Renal cortex interstitium (tissue), 15 donors: ENCODE data around the gene SVOP. TPM values are rescaled to one million over a fixed set of nuclear protein-coding genes. Genes with fewer than 3 reads are reported as not detected.
"Not testable (repeated sequence)": the region's sequence is repeated elsewhere in the genome, so short reads cannot be mapped to it uniquely, and the experiment has no call there.

Experiments
- DNase-seq, 11 donors: peaks; one replicate each; pipeline ENCODE4 v3.0.0-alpha.2; 2013; ENCODE audit warnings: low read depth in 9 of 11, low spot score in 4 of 11; ENCODE audit errors: extremely low read depth in 1 of 11
- long read RNA-seq, 16 experiments: transcript quantifications; one replicate each; lab custom pipeline, GENCODE V29; 2026
- polyA plus RNA-seq, 3 donors: library from polyadenylated mRNA; unstranded; fragments of 120-200 nt; gene quantifications; one replicate each; pipeline ENCODE4 v1.2.1, GENCODE V29; 2013; ENCODE audit not compliant: insufficient read length in 3 of 3

SVOP gene, protein sequence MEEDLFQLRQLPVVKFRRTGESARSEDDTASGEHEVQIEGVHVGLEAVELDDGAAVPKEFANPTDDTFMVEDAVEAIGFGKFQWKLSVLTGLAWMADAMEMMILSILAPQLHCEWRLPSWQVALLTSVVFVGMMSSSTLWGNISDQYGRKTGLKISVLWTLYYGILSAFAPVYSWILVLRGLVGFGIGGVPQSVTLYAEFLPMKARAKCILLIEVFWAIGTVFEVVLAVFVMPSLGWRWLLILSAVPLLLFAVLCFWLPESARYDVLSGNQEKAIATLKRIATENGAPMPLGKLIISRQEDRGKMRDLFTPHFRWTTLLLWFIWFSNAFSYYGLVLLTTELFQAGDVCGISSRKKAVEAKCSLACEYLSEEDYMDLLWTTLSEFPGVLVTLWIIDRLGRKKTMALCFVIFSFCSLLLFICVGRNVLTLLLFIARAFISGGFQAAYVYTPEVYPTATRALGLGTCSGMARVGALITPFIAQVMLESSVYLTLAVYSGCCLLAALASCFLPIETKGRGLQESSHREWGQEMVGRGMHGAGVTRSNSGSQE
- under 1 TPM; 0.09 to 0.11 (median 0.10) TPM for polyA plus RNA-seq
- long read RNA-seq, donor 1: 0 reads
- long read RNA-seq, donor 2: 0 reads
- long read RNA-seq, donor 3: 0 reads
- long read RNA-seq, donor 4: 0 reads
- long read RNA-seq, donor 5: 0 reads
- long read RNA-seq, donor 6: 0 reads
- long read RNA-seq, donor 7: 0 reads
- long read RNA-seq, donor 8: 0 reads
- long read RNA-seq, donor 9: 0 reads
- long read RNA-seq, donor 10: 0 reads
- long read RNA-seq, donor 11: 0 reads
- long read RNA-seq, donor 12: 0 reads
- long read RNA-seq, donor 13: 0 reads
- long read RNA-seq, donor 14: 0 reads
- long read RNA-seq, donor 15: 0 reads
- long read RNA-seq, donor 16: 0 reads

DNA sequence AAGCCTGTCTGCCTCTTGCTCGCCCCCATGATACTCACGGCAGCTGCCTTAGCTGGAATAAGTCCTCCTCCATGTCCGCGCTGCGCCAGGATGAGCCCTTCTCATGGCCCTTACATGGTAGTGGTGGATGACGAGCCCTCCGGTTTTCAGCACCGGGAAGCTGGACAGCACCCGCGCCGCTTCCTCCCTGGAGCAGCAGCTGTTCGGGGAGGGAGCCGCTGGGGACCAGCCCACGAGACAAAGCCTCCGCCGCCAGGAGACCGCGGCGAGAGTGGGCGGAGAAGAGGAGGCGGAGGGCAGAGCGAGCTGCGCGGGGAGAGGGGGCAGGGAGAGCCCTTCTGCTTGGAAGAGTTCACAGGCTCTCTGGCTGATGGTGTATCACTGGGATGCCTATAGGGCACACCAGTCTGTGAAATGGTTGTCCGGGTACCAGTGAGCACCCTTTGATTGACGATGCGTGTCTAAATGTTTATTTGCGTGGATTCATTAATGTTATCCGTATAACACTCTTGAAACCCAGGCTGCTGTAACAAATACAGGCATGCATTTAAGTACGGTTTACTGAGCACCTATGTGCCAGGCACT lies at the start of gene SVOP:
TSS of gene SVOP (minus strand) at position 273 of the 585 bp plus-strand sequence. CDS start at position 73, 200 bp downstream.
- peak; percentile 74 to 91 (median 90) for DNase-seq

DNA sequence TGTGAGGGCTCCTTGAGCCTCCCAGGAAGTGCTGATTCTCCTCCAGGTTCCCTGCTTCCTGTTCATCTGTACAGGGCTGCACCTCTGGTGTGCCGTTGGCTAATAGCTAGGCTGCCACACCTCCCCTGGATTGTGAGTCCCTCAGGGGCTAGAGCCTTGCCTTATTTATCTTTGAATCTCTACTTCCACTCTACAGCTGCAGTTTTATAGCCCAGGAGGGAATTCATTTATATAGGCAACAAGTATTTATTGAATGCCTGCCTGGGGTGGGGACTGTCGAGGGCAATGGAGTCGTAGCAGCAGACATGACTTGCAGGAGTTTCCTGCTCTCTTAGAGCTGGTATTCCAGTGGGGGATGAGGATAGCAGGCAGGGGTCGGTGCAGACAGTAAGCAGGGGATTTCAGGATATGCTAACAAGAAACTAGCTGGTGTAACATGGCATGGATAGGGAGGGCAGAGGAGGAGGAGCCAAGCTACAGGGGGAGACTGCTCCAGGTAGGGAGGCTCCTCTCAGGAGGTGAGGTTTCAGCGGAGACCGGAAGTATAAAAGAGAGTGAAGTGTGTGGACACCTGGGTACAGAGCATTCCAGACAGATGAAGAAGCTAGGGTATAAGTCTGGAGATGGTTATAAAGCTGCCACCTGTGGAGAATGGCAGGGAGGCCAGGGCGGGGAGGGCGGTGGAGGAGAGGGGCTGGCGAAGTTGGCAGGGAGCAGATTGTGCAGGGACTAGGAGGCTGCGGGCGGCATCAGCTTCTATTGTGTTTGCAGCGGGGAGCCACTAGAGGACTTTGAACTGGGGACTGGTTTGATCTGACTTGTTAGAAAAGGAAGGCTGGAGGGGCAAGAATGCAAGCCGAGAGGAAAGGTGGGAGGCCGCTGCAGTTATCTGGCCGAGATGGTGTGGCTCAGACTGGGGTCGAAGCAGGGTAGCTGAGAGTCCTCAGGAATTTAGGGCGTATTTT lies 48.7 kb upstream of the SVOP start:
- no peak for DNase-seq

DNA sequence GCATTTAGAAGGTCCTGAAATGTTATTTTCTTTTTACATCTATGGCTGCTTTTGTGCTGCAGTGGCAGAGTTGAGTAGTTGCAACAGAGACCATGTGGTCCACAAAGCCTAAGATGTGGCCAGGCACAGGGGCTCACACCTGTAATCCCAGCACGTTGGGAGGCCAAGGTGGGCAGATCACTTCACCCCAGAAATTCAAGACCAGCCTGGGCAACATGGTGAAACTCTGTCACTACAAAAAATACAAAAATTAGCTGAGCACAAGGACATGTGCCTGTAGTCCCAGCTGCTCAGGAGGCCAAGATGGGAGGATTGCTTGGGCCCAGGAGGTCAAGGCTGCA lies 45.0 kb upstream of the SVOP start:
- DNase-seq: no peak

DNA sequence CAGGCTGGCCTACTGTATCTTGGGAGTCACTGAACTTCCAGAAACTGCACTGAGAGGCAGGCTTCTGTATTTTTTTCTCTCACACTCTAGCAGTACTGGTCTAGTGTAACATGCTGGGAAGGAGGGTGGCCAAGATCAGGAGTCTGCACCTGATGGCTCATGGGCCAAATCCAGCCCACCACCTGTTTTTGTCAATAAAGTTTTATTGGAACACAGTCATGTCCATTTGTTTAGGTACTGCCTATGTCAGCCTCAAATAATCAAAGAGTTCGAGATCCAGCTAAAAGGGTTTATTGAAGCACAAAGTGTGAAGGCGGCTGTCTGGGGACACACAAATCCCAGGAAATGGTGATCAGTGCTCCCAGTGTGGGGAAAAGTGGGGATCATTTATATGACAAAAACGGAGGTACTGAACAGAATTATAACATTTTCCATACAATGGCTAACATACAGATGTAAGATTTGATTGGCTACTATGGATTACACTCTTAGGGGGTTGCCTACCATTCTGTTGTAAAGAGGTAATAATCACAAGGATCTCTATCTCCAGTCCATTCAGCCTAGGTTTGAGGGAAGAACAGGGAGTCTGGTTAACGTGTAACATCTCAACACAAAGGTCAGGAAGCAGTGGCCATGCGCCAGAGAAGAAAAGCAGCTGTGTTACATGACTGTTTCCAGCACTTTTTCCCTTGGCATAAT lies 44.4 kb upstream of the SVOP start:
- peak in 1 of 11 donors; percentile 22 for DNase-seq

DNA sequence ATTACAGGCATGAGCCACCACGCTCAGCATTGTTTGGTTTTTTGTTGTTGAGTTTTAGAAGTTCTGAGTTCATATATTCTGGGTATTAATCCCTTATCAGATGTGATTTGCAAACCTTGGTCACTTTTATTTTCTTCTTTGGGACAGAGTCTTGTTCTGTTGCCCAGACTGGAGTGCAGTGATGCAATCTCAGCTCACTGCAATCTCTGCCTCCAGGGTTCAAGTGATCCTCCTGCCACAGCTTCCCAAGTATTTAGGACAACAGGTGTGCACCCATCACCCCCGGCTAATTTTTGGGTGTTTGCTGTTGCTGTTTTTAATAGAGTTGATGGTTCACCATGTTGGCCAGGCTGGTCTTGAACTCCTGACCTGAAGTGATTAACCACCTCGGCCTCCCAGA lies 43.3 kb upstream of the SVOP start:
- no peak for DNase-seq

- no peak for DNase-seq
Observed at GRCh38 chr12:109058773-109059172, 37.9 kb upstream of the SVOP start.

GRCh38 chr12:109057376-109057775 lies 36.5 kb upstream of the SVOP start:
- no peak for DNase-seq

- no peak for DNase-seq
Observed at GRCh38 chr12:109056891-109057290, 36.0 kb upstream of the SVOP start.

DNA sequence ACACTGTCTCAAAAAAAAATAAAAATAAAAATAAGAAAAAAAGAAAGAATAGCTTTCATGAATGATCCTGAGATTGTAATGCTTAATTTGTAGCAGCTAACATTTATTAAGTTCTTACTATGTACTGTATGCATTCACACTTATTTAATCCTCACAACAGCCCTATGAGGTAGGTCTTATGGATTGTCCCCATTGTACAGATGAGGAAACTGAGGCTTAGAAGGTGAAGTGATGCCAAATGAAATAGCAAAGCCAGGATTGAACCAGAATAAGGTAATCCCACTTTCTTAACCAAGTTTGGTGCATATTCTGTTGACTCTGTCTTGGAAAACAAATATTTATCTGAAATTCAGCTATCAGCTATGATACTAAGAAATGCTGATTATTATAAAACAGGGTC lies 33.7 kb upstream of the SVOP start:
- no peak for DNase-seq

DNA sequence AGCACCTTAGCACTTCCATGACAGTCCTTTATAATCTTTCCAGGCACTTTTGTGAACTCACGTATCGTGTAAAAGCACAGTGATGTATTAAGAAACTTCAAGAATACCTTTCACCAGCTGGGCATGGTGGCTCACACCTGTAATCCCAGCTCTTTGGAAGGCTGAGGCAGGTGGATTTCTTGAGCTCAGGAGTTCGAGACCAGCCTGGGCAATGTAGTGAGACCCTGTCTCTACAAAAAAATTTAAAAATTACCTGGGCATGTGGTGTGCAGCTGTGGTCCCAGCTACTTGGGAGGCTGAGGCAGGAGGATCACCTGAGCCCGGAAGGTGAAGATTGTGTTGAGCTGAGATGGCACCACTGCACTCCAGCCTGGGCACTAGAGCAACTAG lies 33.3 kb upstream of the SVOP start:
- DNase-seq: not testable (repeated sequence)

DNA sequence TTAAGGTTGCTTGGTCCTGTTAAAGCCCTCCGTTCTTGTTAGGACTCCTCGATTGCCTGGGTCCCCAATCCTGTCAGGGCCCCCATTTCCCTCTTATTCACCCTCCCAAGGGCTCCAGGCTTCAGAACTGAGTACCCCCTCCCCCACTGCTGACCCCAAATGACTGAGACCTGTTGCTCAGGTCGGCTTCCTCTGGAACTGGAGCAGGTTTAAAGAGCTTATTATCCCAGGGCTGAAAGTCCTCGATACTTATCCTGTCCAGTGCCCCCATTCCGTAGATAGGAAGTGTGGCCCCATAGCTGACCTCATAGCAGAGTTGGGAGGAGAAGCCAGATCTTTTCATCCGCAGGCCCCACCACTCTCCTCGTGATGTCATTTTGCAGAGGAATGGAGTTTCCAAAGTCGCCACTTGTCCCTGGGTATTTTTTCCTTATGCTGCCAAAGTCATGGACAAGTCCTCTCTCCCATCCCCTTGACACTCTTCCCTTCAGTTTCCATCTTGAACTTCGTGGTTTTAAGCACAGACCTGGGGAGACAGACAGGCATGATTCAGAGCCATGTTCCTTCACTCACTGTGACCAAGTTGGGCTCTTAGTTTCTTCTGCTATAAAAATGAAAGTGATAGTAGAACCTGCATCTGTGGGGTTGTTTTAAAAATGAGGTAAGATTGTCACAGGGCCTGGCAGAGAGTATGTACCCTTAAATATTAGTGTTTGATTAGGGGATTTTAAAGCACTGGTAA lies 32.7 kb upstream of the SVOP start:
- DNase-seq: no peak

DNA sequence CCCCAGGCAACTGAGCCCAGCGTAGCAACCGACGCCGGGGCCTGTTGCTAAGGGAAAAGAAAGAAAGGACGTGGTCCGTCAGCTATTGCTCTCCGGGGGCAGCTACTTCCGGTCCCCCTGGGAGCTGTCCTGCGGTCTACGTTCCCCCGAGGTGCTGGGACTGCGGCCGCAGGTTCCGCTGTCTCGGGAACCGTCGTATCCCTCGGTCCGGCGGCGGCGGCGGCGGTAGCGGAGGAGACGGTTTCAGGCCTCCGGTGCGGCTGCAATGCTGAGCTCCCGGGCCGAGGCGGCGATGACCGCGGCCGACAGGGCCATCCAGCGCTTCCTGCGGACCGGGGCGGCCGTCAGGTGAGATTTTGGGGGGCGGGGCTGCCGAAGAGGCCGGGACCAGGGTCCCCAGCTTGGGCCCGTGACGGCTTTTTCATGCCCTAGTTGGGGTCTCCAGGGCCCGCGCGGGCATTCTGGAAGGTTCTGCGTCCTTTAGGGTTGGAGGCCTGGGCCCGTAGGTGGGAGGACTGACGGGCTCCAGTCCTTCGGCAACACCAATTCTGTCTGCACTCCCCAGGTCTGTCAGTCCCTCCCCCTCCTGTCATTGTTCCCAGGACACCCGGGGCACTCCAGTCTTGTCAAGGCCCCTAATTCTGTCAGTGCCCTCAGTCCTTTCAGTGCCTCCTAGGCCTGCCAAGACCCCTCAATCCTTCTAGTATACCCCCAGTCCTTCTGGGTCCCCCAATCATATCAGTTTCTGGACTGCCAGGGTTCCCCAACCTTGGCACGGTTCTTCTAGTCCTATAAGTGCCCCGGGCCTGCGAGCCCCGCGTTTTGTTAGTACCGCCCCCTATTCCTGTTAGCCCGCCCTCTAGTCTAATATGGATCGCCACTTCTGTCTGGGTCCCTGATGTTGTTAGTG lies 31.8 kb upstream of the SVOP start, which contains the start of gene USP30:
TSS of gene USP30 (plus strand) at position 163 of the 910 bp plus-strand sequence. CDS start at position 266, 103 bp downstream.
- DNase-seq: peak; percentile 75 to 87 (median 83)

GRCh38 chr12:109052097-109052413 lies 31.2 kb upstream of the SVOP start:
- no peak for DNase-seq

- DNase-seq: not testable (repeated sequence)
Observed at GRCh38 chr12:109049794-109050193, 28.9 kb upstream of the SVOP start.

- DNase-seq: not testable (repeated sequence)
Observed at GRCh38 chr12:109048706-109049105, 27.8 kb upstream of the SVOP start.

- DNase-seq: no peak
Observed at GRCh38 chr12:109047081-109047805, 26.4 kb upstream of the SVOP start.
